ENCODE data around the gene PET100. TPM values are rescaled to one million over a fixed set of nuclear protein-coding genes. Genes with fewer than 3 reads are reported as not detected.

Gene PET100
- total and polyA plus RNA-seq, 4 donors, result 67.6 to 96.4 (median 88.4) TPM

- Histone ChIP-seq H3K4me3 (ENCODE audit: low read length in 2 of 2) (no peak within 1 kb of the TSS), H3K27me3 (ENCODE audit: control insufficient read depth in 1 of 2, insufficient read depth in 2 of 2, low read length in 1 of 2) (no peaks in the 10 kb centered on the region), H3K27ac (ENCODE audit: low read depth in 1 of 2, low read length in 2 of 2) (no peak within 1 kb of the TSS), H3K9me3 (ENCODE audit: control insufficient read depth, low read length) (no peaks in the 10 kb centered on the region), H3K4me1 (ENCODE audit: control insufficient read depth in 1 of 2, insufficient read depth in 2 of 2, low read length in 2 of 2) (no peaks in the 10 kb centered on the region), H3K36me3 (ENCODE audit: control insufficient read depth in 1 of 2, insufficient read depth in 2 of 2, low read length in 1 of 2) (no peaks in the 10 kb centered on the region)
- intact Hi-C loops (cut with DNase I), result loop anchor here in 1 of 2 donors (5.0 kb wide), 1 partner anchor 325 kb away; no protein-coding TSS in a partner anchor
- WGBS, 2 donors, result 51 to 52% methylated on average over 10 of the region's 10 CpGs
- ATAC-seq (ENCODE audit: low FRiP score) (no peak), DNase-seq (no peak)
Measured at GRCh38 chr19:7676854-7677253, 47.3 kb downstream of the PET100 start, which contains the start of gene MCEMP1. Gene MCEMP1, plus strand, starts transcription at chr19:7677090. Its CDS starts 31 bp downstream, at chr19:7677121.

GRCh38 chr19:7677669-7678311, 48.2 kb downstream of the PET100 start:
- H3K9me3 ChIP-seq (ENCODE audit: control insufficient read depth, low read length), result no peaks in the 10 kb centered on the region
- ATAC-seq (ENCODE audit: low FRiP score) (no peak), DNase-seq (no peak)
- H3K4me1 ChIP-seq (ENCODE audit: control insufficient read depth in 1 of 2, insufficient read depth in 2 of 2, low read length in 2 of 2), result no peaks in the 10 kb centered on the region
- no peak overlapping the region for H3K27ac ChIP-seq (ENCODE audit: low read depth in 1 of 2, low read length in 2 of 2)
- WGBS, 2 donors, result 46 to 49% methylated on average over 12 of the region's 12 CpGs
- H3K27me3 ChIP-seq (ENCODE audit: control insufficient read depth in 1 of 2, insufficient read depth in 2 of 2, low read length in 1 of 2), result no peaks in the 10 kb centered on the region
- no peaks in the 10 kb centered on the region for H3K36me3 ChIP-seq (ENCODE audit: control insufficient read depth in 1 of 2, insufficient read depth in 2 of 2, low read length in 1 of 2)
- H3K4me3 ChIP-seq (ENCODE audit: low read length in 2 of 2), result no peak overlapping the region
- intact Hi-C loops (cut with DNase I), result loop anchor here in 1 of 2 donors (2.0 to 5.0 kb wide), 2 partner anchors 27 to 325 kb away; no protein-coding TSS in a partner anchor

- ATAC-seq (ENCODE audit: low FRiP score) (no peak), DNase-seq (peak in 1 of 2 donors; percentile 55)
- Histone ChIP-seq H3K36me3 (ENCODE audit: control insufficient read depth in 1 of 2, insufficient read depth in 2 of 2, low read length in 1 of 2) (no peaks in the 10 kb centered on the region), H3K4me3 (ENCODE audit: low read length in 2 of 2) (no peak overlapping the region), H3K9me3 (ENCODE audit: control insufficient read depth, low read length) (no peaks in the 10 kb centered on the region), H3K27ac (ENCODE audit: low read depth in 1 of 2, low read length in 2 of 2) (no peak overlapping the region), H3K27me3 (ENCODE audit: control insufficient read depth in 1 of 2, insufficient read depth in 2 of 2, low read length in 1 of 2) (no peaks in the 10 kb centered on the region), H3K4me1 (ENCODE audit: control insufficient read depth in 1 of 2, insufficient read depth in 2 of 2, low read length in 2 of 2) (no peaks in the 10 kb centered on the region)
- 52 to 53% methylated on average over 30 of the region's 30 CpGs for WGBS, 2 donors
- intact Hi-C loops (cut with DNase I), result loop anchor here in 1 of 2 donors (2.0 to 5.0 kb wide), 2 partner anchors 28 to 327 kb away; no protein-coding TSS in a partner anchor
Measured at GRCh38 chr19:7678971-7679751, 49.6 kb downstream of the PET100 start.

GRCh38 chr19:7679771-7680605, 50.4 kb downstream of the PET100 start:
- intact Hi-C loops (cut with DNase I), result loop anchor here (1.0 to 10.0 kb wide), 8 partner anchors 28 to 328 kb away; partner anchors contain the start of genes PET100 (in 1 of the 2) and XAB2 (in 1 of the 2)
- Histone ChIP-seq H3K27ac (ENCODE audit: low read depth in 1 of 2, low read length in 2 of 2) (no peak overlapping the region), H3K27me3 (ENCODE audit: control insufficient read depth in 1 of 2, insufficient read depth in 2 of 2, low read length in 1 of 2) (no peaks in the 10 kb centered on the region), H3K9me3 (ENCODE audit: control insufficient read depth, low read length) (no peaks in the 10 kb centered on the region), H3K4me1 (ENCODE audit: control insufficient read depth in 1 of 2, insufficient read depth in 2 of 2, low read length in 2 of 2) (no peaks in the 10 kb centered on the region), H3K4me3 (ENCODE audit: low read length in 2 of 2) (no peak overlapping the region), H3K36me3 (ENCODE audit: control insufficient read depth in 1 of 2, insufficient read depth in 2 of 2, low read length in 1 of 2) (no peaks in the 10 kb centered on the region)
- ATAC-seq (ENCODE audit: low FRiP score) (no peak), DNase-seq (no peak)
- 48 to 50% methylated on average over 22 of the region's 22 CpGs for WGBS, 2 donors

GRCh38 chr19:7680606-7681339, 51.2 kb downstream of the PET100 start, which contains the start of gene TRAPPC5:
Gene TRAPPC5, plus strand, starts transcription at chr19:7680833. Its CDS starts 1,421 bp downstream, at chr19:7682254.
- no peaks in the 10 kb centered on the region for H3K9me3 ChIP-seq (ENCODE audit: control insufficient read depth, low read length)
- 0% methylated on average over 59 to 79 of the region's 79 CpGs for WGBS, 2 donors
- H3K4me1 ChIP-seq (ENCODE audit: control insufficient read depth in 1 of 2, insufficient read depth in 2 of 2, low read length in 2 of 2), result no peaks in the 10 kb centered on the region
- no peaks in the 10 kb centered on the region for H3K36me3 ChIP-seq (ENCODE audit: control insufficient read depth in 1 of 2, insufficient read depth in 2 of 2, low read length in 1 of 2)
- H3K27ac ChIP-seq (ENCODE audit: low read depth in 1 of 2, low read length in 2 of 2), result no peak within 1 kb of the TSS
- no peaks in the 10 kb centered on the region for H3K27me3 ChIP-seq (ENCODE audit: control insufficient read depth in 1 of 2, insufficient read depth in 2 of 2, low read length in 1 of 2)
- ATAC-seq (ENCODE audit: low FRiP score), result peak; percentile 96
- DNase-seq, result peak; percentile 90 to 96
- H3K4me3 ChIP-seq (ENCODE audit: low read length in 2 of 2), result peak within 1 kb of the TSS; percentile 82 to 95
- intact Hi-C loops (cut with DNase I), result loop anchor here (1.0 to 10.0 kb wide), 6 partner anchors 28 to 326 kb away; partner anchors contain the start of genes PET100 (in 1 of the 2) and XAB2 (in 1 of the 2)

Small RNA genes lying within 50 kb of the gene (microRNA-seq; reads per million reads assigned to microRNA genes)
- 0 reads per million in 2 donors for gene MIR6792

Other genes with a start within 250 kb of the PET100 start
- 1 to 10 TPM; 1.9 TPM for gene PEX11G, start 140.8 kb upstream of the PET100 start, total RNA-seq
- 1 to 10 TPM; 4.0 to 5.3 TPM for gene PEX11G, start 140.8 kb upstream of the PET100 start, polyA plus RNA-seq
- gene ZNF358, start 113.7 kb upstream of the PET100 start, total RNA-seq, result 10 to 100 TPM; 52.0 to 61.1 TPM
- gene ZNF358, start 113.7 kb upstream of the PET100 start, polyA plus RNA-seq, result 100 to 1,000 TPM in 1 of 2 donors, 10 to 100 TPM in 1; 49.1 to 119 TPM
- 10 to 100 TPM; 21.2 to 36.0 TPM for gene MCOLN1, start 107.2 kb upstream of the PET100 start, total RNA-seq
- gene MCOLN1, start 107.2 kb upstream of the PET100 start, polyA plus RNA-seq, result 10 to 100 TPM; 14.5 to 34.6 TPM
- 100 to 1,000 TPM in 1 of 2 donors, 10 to 100 TPM in 1; 90.3 to 136 TPM for gene PNPLA6, start 94.1 kb upstream of the PET100 start, total RNA-seq
- gene PNPLA6, start 94.1 kb upstream of the PET100 start, polyA plus RNA-seq, result 10 to 100 TPM; 25.0 to 92.3 TPM
- not detected for gene CAMSAP3, start 33.9 kb upstream of the PET100 start, total RNA-seq
- gene CAMSAP3, start 33.9 kb upstream of the PET100 start, polyA plus RNA-seq, result 1 to 10 TPM in 1 of 2 donors, under 1 TPM in 1; 0.05 to 5.0 TPM
- gene XAB2, start 248 bp upstream of the PET100 start, total RNA-seq, result 10 to 100 TPM; 25.4 to 34.1 TPM
- gene XAB2, start 248 bp upstream of the PET100 start, polyA plus RNA-seq, result 10 to 100 TPM; 17.0 to 93.8 TPM
- gene PCP2, start 3.9 kb downstream of the PET100 start, total RNA-seq, result not detected
- gene PCP2, start 3.9 kb downstream of the PET100 start, polyA plus RNA-seq, result not detected
- gene STXBP2, start 7.3 kb downstream of the PET100 start, total RNA-seq, result 10 to 100 TPM; 30.3 to 35.4 TPM
- gene STXBP2, start 7.3 kb downstream of the PET100 start, polyA plus RNA-seq, result 10 to 100 TPM; 11.4 to 27.4 TPM
- gene RETN, start 39.3 kb downstream of the PET100 start, total RNA-seq, result not detected
- 1 to 10 TPM in 1 of 2 donors, not detected in 1; 2.6 TPM for gene RETN, start 39.3 kb downstream of the PET100 start, polyA plus RNA-seq
- 1 to 10 TPM in 1 of 2 donors, under 1 TPM in 1; 0.63 to 4.3 TPM for gene MCEMP1, start 47.3 kb downstream of the PET100 start, total RNA-seq
- gene MCEMP1, start 47.3 kb downstream of the PET100 start, polyA plus RNA-seq, result 1 to 10 TPM in 1 of 2 donors, under 1 TPM in 1; 0.10 to 8.3 TPM
- 10 to 100 TPM; 54.0 to 60.1 TPM for gene TRAPPC5, start 51.0 kb downstream of the PET100 start, total RNA-seq
- gene TRAPPC5, start 51.0 kb downstream of the PET100 start, polyA plus RNA-seq, result 10 to 100 TPM; 26.8 to 79.6 TPM
- gene FCER2, start 72.3 kb downstream of the PET100 start, total RNA-seq, result 1 to 10 TPM in 1 of 2 donors, under 1 TPM in 1; 0.36 to 2.9 TPM
- not detected for gene FCER2, start 72.3 kb downstream of the PET100 start, polyA plus RNA-seq
- 10 to 100 TPM in 1 of 2 donors, 1 to 10 TPM in 1; 2.8 to 26.8 TPM for gene CLEC4G, start 102.3 kb downstream of the PET100 start, total RNA-seq
- 1 to 10 TPM in 1 of 2 donors, not detected in 1; 2.3 TPM for gene CLEC4G, start 102.3 kb downstream of the PET100 start, polyA plus RNA-seq
- 10 to 100 TPM; 19.2 to 63.9 TPM for gene CD209, start 117.7 kb downstream of the PET100 start, total RNA-seq
- gene CD209, start 117.7 kb downstream of the PET100 start, polyA plus RNA-seq, result 1 to 10 TPM; 1.0 to 3.1 TPM
- not detected for gene CLEC4M, start 133.4 kb downstream of the PET100 start, total RNA-seq
- under 1 TPM in 1 of 2 donors, not detected in 1; 0.50 TPM for gene CLEC4M, start 133.4 kb downstream of the PET100 start, polyA plus RNA-seq
- 10 to 100 TPM; 13.0 to 13.4 TPM for gene EVI5L, start 200.4 kb downstream of the PET100 start, total RNA-seq
- gene EVI5L, start 200.4 kb downstream of the PET100 start, polyA plus RNA-seq, result 10 to 100 TPM in 1 of 2 donors, 1 to 10 TPM in 1; 4.3 to 11.9 TPM
- gene PRR36, start 244.6 kb downstream of the PET100 start, total RNA-seq, result under 1 TPM in 1 of 2 donors, not detected in 1; 0.09 TPM
- gene PRR36, start 244.6 kb downstream of the PET100 start, polyA plus RNA-seq, result under 1 TPM in 1 of 2 donors, not detected in 1; 0.13 TPM